GM18502 (cell line): Measurements from ENCODE around the gene C14orf180.

ENCODE experiments used
- ATAC-seq: cut with Tn5 transposase; IDR thresholded peaks from one replicate; pipeline ENCODE4 v1.9.1; 2021; ENCODE audit warnings: mild to moderate bottlenecking; ENCODE audit not compliant: unreplicated experiment, poor library complexity

C14orf180 gene

GRCh38 chr14:104579507-104579906, at the start of gene C14orf180:
C14orf180 (plus strand) TSS chr14:104579764; CDS start chr14:104586431, 6,667 bp downstream.
- no peak for ATAC-seq

GRCh38 chr14:104530646-104531045, 48.9 kb upstream of the C14orf180 start:
- ATAC-seq = no peak

GRCh38 chr14:104531421-104532190, 48.0 kb upstream of the C14orf180 start:
- no peak for ATAC-seq

DNA sequence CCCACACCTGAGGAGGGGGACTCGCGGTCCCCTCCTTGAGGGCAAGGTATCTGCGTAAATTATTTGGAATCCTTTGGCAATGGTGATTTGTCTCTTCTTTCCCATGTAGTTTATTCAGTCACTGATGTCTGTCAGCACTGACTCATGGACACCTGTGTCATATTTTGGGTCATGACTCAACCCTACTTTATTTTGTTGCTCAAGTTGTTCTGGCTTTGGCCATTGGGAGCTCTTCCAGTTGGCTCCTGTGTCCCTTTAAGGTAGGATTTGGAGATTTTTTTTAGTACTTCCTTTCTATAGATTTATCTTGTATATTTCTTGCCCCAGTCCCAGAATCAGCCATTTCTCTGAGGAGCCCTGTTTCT, 47.4 kb upstream of the C14orf180 start:
- ATAC-seq = no peak

- ATAC-seq = no peak
Measured at GRCh38 chr14:104534036-104534435, 45.5 kb upstream of the C14orf180 start.

- ATAC-seq = no peak
Measured at GRCh38 chr14:104536942-104537612, 42.5 kb upstream of the C14orf180 start.

GRCh38 chr14:104537613-104537988, 42.0 kb upstream of the C14orf180 start:
- no peak for ATAC-seq

- no peak for ATAC-seq
Measured at GRCh38 chr14:104541905-104542465, 37.6 kb upstream of the C14orf180 start.

DNA sequence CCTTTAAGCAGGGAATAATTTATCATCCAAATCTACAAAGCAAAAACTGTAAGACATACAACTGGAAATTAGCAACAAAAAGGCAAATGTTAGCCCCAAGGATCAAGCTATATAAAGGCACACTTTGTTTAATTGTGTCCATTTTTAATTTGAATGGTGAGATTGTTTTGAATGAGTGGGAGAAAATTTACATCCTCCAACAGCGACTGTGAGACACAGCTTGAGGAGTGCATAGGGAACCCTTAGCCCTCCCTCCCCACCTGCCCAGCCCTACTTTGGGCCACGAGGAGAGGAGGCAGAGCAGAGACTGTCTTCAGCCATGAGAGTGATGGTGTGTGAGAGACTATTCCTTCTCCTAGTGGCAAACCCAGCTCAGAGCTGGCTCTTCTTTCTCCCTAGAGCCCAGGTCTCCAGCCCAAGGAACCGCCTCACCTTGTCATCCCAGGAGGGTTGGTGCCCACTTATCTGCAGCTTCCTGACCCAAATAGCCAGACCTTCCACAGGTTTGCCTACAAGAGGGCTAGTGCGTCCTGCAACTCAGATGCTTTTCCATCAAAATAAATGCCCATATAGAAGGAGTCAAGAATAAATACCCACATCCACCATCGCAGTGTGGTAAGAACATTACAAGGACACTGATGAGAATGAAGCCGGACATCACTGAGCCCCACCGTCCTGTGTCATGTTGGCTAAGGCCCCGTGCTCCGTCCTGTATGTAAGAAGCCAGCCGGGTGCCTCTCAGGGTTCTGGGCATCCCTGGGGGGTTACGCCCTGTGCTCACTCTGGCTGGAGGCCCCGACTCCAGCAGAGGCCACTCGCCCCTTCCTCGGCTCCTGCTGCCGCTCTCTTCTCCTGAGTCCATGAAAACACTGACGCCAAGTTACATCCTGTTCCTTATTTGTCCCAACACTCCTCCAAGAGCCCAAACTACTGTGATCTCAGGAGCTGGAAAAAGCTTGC, 36.4 kb upstream of the C14orf180 start:
- no peak for ATAC-seq

DNA sequence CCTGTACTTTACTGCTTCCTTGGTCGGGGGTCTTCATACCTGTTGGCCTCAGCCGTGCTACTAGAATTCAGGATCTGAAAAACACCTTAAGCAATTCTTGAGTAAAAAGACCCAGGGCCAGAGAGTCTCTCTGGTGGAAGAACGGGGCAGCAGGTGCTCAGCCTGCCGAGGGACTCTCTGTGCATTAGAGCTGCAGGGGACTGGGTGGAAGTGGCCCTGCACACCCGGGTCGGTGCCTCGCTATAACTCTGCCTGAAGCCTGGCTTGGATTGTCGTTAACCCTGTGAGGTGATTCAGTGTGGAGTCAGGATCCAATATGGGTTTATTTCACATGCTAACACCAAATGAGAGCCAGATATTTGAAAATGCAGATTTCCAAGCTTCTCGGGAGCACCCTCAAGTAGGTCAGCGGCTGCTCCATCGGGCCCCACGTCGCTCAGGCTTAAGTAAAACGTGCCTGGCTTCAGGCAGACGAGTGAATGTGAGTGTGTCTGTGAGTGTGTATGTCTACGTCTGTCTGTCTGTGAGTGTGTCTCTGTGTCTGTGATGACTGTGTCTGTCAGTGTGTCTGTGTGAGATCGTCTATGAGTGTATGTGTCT, 35.1 kb upstream of the C14orf180 start:
- ATAC-seq = no peak

DNA sequence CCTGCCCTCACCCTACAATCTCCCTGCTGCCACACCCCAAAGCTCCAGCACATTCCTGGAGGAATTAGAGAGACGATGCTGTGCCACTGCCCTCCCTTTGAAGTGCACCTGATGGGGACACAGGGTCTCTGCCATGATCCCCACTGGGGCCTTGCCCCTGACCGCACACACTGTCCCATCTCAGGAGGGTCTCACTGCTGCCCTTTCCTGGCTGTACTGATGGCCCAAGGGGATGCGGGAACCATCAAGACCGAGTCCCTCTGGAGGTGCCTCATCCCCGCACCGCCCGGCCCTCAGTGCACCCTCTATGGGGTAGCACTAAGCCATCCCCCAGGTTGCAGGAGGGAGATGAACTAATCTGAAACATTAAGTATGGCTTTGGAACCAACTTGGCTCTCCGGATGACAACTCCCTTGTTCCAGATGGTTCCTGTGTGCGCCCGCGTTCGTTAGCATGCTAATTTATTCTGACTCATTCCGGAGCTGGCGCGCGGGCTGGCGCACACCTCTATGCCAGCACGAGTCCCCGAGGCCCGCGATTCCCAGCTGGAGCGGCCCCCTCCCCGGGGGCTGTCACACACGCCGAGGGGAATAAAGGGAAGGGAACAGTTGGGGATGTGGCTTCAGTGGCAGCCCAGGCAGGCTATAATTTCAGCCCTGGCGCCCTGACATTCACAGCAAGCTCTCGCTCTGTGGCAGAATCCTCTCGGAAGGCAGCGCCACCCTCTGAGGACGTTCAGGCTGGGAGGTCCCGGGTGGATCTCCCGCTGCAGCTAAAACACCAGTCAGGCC, 34.2 kb upstream of the C14orf180 start:
- no peak for ATAC-seq

GRCh38 chr14:104545942-104546501, 33.5 kb upstream of the C14orf180 start:
- no peak for ATAC-seq

- no peak for ATAC-seq
Measured at GRCh38 chr14:104546591-104547309, 32.8 kb upstream of the C14orf180 start.

GRCh38 chr14:104547310-104547997, 32.1 kb upstream of the C14orf180 start:
- no peak for ATAC-seq

GRCh38 chr14:104547998-104548700, 31.4 kb upstream of the C14orf180 start:
- ATAC-seq = no peak

- no peak for ATAC-seq
Measured at GRCh38 chr14:104548802-104549535, 30.6 kb upstream of the C14orf180 start.
